Omental fat pad (tissue), 4 donors: ENCODE data around the gene SEMA5A. TPM values are rescaled to one million over a fixed set of nuclear protein-coding genes. Genes with fewer than 3 reads are reported as not detected.

ENCODE experiments used
- ATAC-seq: fragments of 150-250 bp; one replicate; pipeline ENCODE4 v1.9.1; 2016; ENCODE audit warnings: mild to moderate bottlenecking, moderate library complexity; ENCODE audit not compliant: low FRiP score
- DNase-seq: peaks from one replicate; pipeline ENCODE4 v3.0.0-alpha.2; 2019; ENCODE audit warnings: low spot score
- CTCF ChIP-seq, 3 donors: fragments of 450-650 bp; IDR thresholded peaks; one replicate each; pipeline ENCODE4 v1.5.1; 2016 to 2017; ENCODE audit warnings: antibody characterized with exemption in 3 of 3, mild to moderate bottlenecking in 3 of 3, moderate library complexity in 2 of 3
- total RNA-seq, 4 donors: library from RNA; depleted of rRNA; stranded (reverse); fragments of >200 nt; gene quantifications; one replicate each; pipeline ENCODE4 v1.1.0, GENCODE V29; 2016

The SEMA5A gene
- total RNA-seq, 4 donors from 2014 or later = 6.3 to 60.2 (median 22.1) TPM

DNA sequence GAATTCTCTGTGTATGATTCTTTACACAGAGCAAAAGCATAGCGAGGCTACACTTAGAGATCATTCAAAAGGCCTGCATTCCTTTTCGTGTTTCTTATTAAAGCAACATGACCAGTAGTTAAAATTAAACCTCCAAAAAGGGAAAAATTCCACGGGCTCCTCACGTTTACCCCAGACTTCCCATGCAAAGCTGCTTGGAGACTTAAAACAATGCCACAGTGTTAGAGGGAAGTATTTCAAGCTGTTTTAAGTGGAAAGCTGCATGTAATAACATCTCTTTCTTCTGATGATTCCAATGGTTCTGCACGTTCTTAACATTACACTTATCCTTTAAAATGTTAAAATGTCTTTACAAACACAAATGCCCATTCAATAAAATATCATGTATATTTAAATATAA, 405.2 kb downstream of the SEMA5A start:
- ATAC-seq = no peak
- no peak for DNase-seq
- no peak for TF ChIP-seq CTCF (IDR thresholded peaks at IDR 0.05)

DNA sequence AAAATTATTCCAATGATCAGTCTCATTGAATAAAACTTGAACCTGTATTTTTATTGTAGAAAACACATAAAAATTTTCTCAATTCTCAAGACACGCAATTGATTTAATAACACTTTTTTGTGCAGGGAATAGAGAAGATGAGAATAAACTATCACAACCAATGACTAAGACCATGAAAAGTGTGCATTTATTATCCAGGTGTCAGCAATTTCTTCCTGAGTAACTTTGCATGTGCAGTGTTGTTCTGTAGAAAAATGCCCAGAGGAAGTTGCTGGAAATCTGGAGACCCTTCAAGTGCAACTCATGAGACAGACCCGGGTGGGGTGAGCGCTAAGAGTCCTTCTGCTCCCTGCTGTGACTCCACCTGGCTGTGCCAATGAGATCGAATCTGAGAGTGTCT, 405.7 kb downstream of the SEMA5A start:
- DNase-seq = no peak
- no peak for ATAC-seq
- TF ChIP-seq CTCF (IDR thresholded peaks at IDR 0.05) = no peak

- DNase-seq (no peak), ATAC-seq (no peak)
- TF ChIP-seq CTCF (IDR thresholded peaks at IDR 0.05) = no peak
Observed at GRCh38 chr5:9139344-9139743, 406.5 kb downstream of the SEMA5A start.

GRCh38 chr5:9128136-9128535, 417.7 kb downstream of the SEMA5A start:
- TF ChIP-seq CTCF (IDR thresholded peaks at IDR 0.05) = no peak
- DNase-seq = no peak

GRCh38 chr5:9126490-9126889, 419.4 kb downstream of the SEMA5A start:
- DNase-seq (no peak), ATAC-seq (no peak)
- no peak for TF ChIP-seq CTCF (IDR thresholded peaks at IDR 0.05)

More at GRCh38 chr5:9128136-9128535, 417.7 kb downstream of the SEMA5A start:
- no peak for ATAC-seq

GRCh38 chr5:9125852-9126251, 420.0 kb downstream of the SEMA5A start:
- no peak for DNase-seq
- no peak for ATAC-seq
- no peak for TF ChIP-seq CTCF (IDR thresholded peaks at IDR 0.05)

- DNase-seq (no peak), ATAC-seq (no peak)
- no peak for TF ChIP-seq CTCF (IDR thresholded peaks at IDR 0.05)
Observed at GRCh38 chr5:9124838-9125237, 421.0 kb downstream of the SEMA5A start.
